Loucy (cell line): ENCODE measurements around the gene MAPRE2.

ENCODE experiments used
- CTCF ChIP-seq: fragments of 200-600 bp; sonication (generic); conservative IDR thresholded peaks from 2 replicates; pipeline ENCODE4 v1.5.1; 2014; ENCODE audit warnings: mild to moderate bottlenecking, antibody characterized with exemption, low read length
- EZH2phosphoT487 ChIP-seq: fragments of 200-600 bp; IDR thresholded peaks from 2 replicates; pipeline ENCODE4 v1.6.1; 2018; ENCODE audit warnings: antibody characterized with exemption, mild to moderate bottlenecking, moderate library complexity, borderline replicate concordance

- TF ChIP-seq CTCF (no peak), EZH2phosphoT487 (no peak)
Observed at GRCh38 chr18:35045121-35045520, 3.9 kb downstream of the MAPRE2 start.
